ENCODE measurements around the gene LRCH3. TPM values are rescaled to one million over a fixed set of nuclear protein-coding genes. Genes with fewer than 3 reads are reported as not detected.

Gene LRCH3
- total RNA-seq, 6 donors from 2014 or later = 24.6 to 68.1 (median 34.2) TPM

DNA sequence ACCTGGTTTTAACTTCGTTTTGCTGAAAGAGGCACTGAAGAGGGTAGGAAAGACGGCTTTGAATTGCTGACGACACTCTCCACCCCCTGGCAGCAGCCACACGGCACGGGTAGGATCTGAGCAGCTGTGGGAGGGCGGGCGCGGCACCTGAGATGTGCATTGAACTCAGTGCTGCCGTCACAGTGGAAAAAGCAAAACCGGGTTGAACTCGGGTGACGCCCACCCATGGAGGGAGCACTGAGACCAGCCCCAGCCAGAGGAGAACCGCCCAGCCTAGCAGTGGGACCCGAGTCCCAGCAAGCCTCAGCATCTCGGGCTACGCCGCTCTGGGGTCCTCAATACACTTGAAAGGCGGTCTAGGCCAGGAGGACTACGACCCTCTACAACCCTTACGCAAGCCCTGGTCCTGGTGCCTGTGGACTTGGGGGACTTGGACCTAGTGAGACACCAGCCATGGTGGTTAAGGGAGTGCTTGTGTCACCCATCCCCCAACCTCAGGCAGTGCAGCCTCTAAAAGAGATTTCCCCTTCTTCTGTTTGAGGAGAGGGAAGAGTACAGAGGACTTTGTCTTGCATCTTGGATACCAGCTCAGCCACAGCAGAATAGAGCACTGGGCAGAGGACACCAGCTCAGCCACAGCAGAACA is 108.9 kb downstream of the LRCH3 start:
- TF ChIP-seq, protein P1, sequence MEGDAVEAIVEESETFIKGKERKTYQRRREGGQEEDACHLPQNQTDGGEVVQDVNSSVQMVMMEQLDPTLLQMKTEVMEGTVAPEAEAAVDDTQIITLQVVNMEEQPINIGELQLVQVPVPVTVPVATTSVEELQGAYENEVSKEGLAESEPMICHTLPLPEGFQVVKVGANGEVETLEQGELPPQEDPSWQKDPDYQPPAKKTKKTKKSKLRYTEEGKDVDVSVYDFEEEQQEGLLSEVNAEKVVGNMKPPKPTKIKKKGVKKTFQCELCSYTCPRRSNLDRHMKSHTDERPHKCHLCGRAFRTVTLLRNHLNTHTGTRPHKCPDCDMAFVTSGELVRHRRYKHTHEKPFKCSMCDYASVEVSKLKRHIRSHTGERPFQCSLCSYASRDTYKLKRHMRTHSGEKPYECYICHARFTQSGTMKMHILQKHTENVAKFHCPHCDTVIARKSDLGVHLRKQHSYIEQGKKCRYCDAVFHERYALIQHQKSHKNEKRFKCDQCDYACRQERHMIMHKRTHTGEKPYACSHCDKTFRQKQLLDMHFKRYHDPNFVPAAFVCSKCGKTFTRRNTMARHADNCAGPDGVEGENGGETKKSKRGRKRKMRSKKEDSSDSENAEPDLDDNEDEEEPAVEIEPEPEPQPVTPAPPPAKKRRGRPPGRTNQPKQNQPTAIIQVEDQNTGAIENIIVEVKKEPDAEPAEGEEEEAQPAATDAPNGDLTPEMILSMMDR (IDR thresholded peaks at IDR 0.05) = no peak
- no peak for TF ChIP-seq POLR2AphosphoS5 (IDR thresholded peaks at IDR 0.05)
- TF ChIP-seq POLR2A (IDR thresholded peaks at IDR 0.05) = no peak
- no peak for TF ChIP-seq EP300 (IDR thresholded peaks at IDR 0.05)
- Histone ChIP-seq H3K4me1 (no peaks in the 10 kb centered on the region), H3K36me3 (no peaks in the 10 kb centered on the region), H3K27me3 (no peaks in the 10 kb centered on the region), H3K27ac (no peak overlapping the region), H3K4me3 (no peak overlapping the region), H3K9me3 (no peaks in the 10 kb centered on the region)
- 73 to 90% methylated on average over 4 to 20 of the region's 20 CpGs for WGBS, 2 donors
- DNase-seq = peak in 1 of 2 donors; percentile 59
- no peak for ATAC-seq (ENCODE audit: low FRiP score in 2 of 2)

GRCh38 chr3:197901626-197902025 is 110.6 kb downstream of the LRCH3 start:
- Histone ChIP-seq H3K4me3 (no peak overlapping the region), H3K4me1 (peaks cover 0 to 7% (median 3%) of the 10 kb centered on the region in 4 donors), H3K36me3 (no peaks in the 10 kb centered on the region), H3K27me3 (no peaks in the 10 kb centered on the region), H3K27ac (no peak overlapping the region), H3K9me3 (no peaks in the 10 kb centered on the region)
- DNase-seq = no peak
- TF ChIP-seq POLR2AphosphoS5 (IDR thresholded peaks at IDR 0.05) (no peak), EP300 (IDR thresholded peaks at IDR 0.05) (no peak), POLR2A (IDR thresholded peaks at IDR 0.05) (no peak)
- TF ChIP-seq, protein P1 (IDR thresholded peaks at IDR 0.05) = no peak
- ATAC-seq (ENCODE audit: low FRiP score in 2 of 2) = peak in 1 of 2 donors; percentile 32
- WGBS, 2 donors = 98 to 100% methylated on average over 2 to 4 of the region's 4 CpGs

GRCh38 chr3:197906023-197906849 is 115.2 kb downstream of the LRCH3 start:
- peaks cover 0 to 7% (median 3%) of the 10 kb centered on the region in 4 donors for H3K4me1 ChIP-seq
- no peak overlapping the region for H3K27ac ChIP-seq
- H3K9me3 ChIP-seq = no peaks in the 10 kb centered on the region
- ATAC-seq (ENCODE audit: low FRiP score in 2 of 2) (peak; percentile 97 to 100), DNase-seq (peak; percentile 87 to 90)
- 14 to 17% methylated on average over 17 of the region's 17 CpGs for WGBS, 2 donors
- TF ChIP-seq, protein P1 (IDR thresholded peaks at IDR 0.05) = peak; percentile 81 to 94 (median 84)
- TF ChIP-seq POLR2A (IDR thresholded peaks at IDR 0.05) = no peak
- no peak overlapping the region for H3K4me3 ChIP-seq
- no peaks in the 10 kb centered on the region for H3K27me3 ChIP-seq
- H3K36me3 ChIP-seq = no peaks in the 10 kb centered on the region

- 66 to 73% methylated on average over 3 of the region's 3 CpGs for WGBS, 2 donors
- no peaks in the 10 kb centered on the region for H3K27me3 ChIP-seq
- H3K4me3 ChIP-seq = no peak overlapping the region
- H3K4me1 ChIP-seq = peaks cover 0 to 7% (median 3%) of the 10 kb centered on the region in 4 donors
- TF ChIP-seq, protein P1 (IDR thresholded peaks at IDR 0.05) = no peak
- no peak for TF ChIP-seq EP300 (IDR thresholded peaks at IDR 0.05)
- TF ChIP-seq POLR2A (IDR thresholded peaks at IDR 0.05) = no peak
- no peak for TF ChIP-seq POLR2AphosphoS5 (IDR thresholded peaks at IDR 0.05)
- DNase-seq (no peak), ATAC-seq (ENCODE audit: low FRiP score in 2 of 2) (no peak)
- no peaks in the 10 kb centered on the region for H3K9me3 ChIP-seq
- H3K27ac ChIP-seq = no peak overlapping the region
- H3K36me3 ChIP-seq = no peaks in the 10 kb centered on the region
Measured at GRCh38 chr3:197906850-197907187, 115.8 kb downstream of the LRCH3 start.

All from upper lobe of left lung (tissue), 6 donors.